GM19468 (cell line): Measurements from ENCODE around the gene RARS2.
"Not testable (repeated sequence)": the region's sequence is repeated elsewhere in the genome, so short reads cannot be mapped to it uniquely, and the experiment has no call there.

Source experiments
- ATAC-seq: cut with Tn5 transposase; IDR thresholded peaks from one replicate; pipeline ENCODE4 v1.9.1; 2021; ENCODE audit warnings: mild to moderate bottlenecking, moderate library complexity, moderate number of reproducible peaks; ENCODE audit not compliant: unreplicated experiment; ENCODE audit errors: extremely low read depth

The RARS2 gene

DNA sequence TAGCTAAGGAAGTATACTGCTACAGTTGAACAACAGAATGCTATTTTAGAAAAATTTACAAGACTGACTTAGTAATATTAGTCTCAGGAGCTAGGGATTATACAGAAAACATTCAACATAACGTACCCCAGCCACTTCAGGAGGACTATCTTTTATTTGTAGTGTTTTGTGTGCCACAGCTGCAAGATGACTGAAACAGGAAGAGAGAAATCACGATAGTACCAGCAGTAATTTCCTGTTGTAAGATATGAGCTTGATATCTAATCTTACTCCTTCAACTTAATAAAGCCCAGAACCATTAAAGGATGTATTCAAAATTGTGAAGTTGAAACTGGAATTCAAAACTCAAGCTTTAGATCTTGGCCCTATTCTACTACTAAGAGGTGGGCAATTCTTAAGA is 75.0 kb downstream of the RARS2 start:
- ATAC-seq, result no peak

DNA sequence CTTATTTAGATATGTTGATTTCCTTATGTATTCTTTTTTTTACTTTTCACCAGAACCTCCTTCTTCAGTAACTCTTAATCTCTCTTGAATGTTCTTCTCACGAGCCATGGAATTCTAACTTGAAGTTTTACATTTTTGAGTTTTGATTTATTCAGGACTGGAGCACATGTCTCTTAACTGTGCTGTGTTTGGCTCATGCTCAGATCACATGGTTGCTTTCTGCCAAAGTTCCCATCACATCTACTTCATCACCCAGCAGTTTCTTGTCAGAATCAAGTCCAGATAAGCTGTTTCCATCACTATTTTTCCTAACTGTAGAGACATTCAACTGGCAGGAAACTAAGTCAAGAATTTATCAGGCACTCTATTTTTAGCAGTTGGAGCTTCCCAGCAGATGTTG is 85.3 kb downstream of the RARS2 start:
- no peak for ATAC-seq

DNA sequence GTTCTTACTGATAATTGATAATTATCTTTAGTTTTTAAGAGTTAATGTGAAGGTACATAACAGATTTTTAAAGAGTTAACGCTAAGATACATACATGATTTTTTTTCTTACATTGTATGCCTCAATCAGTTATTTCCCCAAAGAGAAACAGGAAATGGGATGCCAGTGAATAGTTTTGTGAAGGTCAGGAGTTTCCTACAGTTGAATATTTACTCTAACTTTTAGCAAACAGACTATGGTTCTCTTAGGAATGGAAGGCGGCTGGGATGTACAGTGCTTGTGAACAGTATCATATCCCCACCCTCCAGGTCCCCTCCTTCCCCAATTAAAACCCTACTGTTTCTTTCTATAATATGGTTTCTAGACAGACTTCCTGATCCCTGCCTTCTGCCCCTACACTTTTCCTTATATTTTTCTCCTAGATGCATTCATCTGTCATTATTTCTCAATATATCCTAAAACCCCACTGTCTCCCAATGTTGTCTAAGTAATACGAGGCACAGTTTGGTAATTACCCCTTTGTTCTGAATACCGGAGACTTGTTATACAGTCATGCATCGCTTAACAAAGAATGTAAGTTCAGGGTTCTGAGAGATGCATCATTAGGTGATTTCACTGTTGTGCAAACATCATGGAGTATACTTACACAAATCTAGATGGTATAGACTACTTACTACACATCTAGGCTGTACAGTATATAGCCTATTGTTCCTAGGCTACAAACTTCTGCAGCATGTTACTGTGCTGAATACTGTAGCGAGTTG is 87.8 kb downstream of the RARS2 start:
- ATAC-seq, result no peak

DNA sequence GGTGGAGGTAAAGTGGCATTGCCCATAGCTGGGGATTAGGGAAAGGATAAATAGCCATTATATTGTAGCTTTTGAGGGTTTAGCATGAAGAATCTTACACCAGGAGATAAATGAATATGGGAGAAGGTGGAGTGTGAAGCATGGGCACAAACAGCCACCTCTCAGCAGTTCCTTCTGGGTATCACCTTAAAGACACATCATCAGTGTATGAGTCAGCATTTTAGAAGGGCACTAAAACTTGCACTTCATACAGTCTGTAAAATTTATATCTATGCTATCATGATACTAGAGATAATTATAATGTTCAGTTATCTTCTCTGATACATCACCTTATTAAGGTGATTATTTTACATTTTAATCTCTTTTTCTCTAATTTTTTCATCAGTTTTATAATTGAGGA is 91.7 kb downstream of the RARS2 start:
- ATAC-seq, result no peak

DNA sequence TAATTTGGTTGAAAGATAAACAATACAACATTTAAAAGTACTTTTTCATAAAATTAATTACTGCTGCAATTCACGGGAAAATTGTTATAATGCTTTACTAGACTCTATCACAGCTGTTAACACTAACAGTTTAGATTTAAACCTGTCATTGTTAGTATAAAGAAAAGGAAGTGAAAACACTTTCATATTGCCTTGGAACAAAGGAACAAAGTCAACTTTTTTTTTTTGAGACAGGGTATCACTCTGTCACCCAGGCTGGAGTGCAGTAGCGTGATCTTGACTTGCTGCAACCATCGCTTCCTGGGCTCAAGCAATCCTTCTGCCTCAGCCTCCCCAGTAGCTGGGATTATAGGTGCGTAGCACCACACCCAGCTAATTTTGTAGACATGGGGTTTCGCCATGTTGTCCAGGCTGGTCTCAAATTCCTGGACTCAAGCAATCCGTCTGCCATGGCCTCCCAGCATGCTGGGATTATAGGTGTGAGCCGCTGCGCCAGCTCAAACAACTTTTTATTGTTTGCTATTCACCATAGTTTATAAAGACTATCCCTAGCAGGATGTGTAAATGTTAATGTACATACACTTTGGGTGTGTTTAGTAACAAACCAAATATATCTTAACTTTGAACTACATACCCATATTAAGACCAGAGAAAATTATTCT is 94.9 kb downstream of the RARS2 start:
- no peak for ATAC-seq

DNA sequence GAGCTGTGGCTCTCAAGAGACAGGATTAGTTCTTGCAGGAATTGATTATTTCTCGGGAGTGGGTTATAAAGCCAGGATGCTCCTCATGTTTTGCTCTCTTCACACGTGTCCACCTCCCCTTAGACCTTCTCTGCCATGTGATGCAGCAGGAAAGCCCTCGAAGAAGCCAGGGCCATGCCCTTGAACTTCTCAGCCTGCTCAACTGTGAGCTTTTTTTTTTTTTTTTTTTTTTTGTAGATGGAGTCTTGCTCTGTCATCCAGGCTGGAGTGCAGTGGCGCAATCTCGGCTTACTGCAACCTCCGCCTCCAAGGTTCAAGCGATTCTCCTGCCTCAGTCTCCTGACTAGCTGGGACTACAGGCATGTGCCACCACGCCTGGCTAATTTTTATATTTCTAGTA is 100.5 kb downstream of the RARS2 start:
- not testable (repeated sequence) for ATAC-seq

DNA sequence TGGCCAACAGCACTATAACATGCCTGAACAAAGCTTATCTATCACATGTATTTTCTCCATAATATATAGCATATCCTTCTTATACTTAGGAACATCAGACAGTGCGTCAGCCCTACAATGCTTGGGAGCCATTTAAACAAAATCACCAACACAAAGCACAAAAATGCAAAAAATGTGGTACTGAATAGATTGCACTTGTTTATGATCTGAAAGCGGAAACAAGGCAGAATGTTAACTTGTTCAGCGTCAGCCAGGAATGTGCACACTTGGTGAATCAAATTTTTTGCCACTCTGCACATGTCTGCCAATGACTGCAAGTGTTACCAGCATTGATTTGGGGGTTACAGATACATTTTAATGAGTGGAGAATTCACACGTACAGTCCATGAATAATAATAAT is 102.2 kb downstream of the RARS2 start:
- ATAC-seq, result no peak

DNA sequence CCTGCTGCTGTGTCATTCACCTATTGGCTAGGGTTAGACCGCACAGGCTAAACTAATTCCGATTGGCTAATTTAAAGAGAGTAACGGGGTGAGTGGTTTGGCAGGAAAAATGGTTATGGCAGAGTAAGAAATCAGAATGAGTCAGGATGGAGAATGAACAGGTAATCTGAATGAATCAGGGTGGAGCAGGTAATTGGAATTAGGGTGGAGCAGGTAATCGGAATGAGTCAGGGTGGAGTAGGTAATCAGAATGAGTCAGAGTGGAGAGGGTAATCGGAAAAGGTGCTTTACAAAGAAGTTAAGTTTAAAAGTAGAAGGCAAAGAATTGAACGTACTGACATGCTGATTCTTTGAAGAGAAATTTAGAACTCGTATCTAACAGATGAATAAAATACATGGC is 105.3 kb downstream of the RARS2 start:
- no peak for ATAC-seq

DNA sequence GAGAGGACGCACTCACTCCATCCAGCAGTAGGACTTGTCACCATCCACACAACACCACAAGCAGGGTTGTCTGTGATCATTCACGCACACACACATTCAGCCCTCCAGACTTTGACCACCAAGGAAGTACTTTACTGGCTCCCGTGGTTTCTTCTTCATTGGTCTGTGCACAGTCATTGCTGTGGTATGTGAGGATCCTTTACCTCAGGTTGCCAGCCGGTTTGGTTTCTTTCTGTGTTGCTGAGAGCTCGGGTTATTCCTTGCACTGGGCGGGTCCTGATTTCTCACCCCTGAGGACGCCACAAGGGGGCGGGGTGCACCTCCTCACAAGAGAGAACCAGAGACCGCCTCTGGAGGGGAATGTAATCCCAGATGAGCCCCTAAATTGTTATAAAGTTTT is 105.9 kb downstream of the RARS2 start:
- no peak for ATAC-seq

DNA sequence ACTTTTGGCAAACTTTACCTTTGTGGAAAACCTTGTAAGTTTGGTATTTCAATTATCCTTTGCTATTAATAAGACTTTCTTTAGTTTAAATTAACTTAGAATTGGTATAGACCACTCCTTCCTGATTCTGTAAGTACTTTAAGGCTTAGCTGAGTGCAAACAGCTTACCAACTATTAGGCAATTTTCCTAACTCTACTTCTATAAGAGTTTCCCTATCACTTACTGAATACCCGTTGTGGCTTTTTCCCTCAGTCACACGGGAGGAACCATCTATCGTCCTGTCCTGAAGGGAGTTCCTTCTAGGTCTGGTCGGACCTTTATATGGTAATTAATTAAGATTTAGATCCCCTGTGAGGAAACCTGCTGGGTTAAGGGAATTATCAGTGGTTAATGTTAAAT is 107.4 kb downstream of the RARS2 start:
- ATAC-seq, result no peak

DNA sequence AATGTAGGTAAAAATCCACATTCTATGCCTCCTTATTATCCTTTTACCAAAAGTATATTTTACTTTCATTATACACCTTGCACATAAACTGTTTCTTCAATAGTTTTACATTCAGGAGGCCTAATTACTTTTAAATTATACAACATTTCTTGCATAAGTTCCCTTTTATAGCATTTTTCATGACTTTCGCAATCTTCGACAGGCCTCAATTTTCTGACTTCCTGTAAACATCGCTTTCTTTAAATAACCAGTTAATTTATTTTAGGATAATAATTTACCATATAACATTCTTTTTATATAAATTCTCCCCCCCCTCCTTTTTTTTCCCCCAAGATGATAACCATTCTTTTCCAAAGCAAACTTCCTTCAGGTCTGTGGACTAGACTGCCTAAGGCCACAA is 107.9 kb downstream of the RARS2 start:
- ATAC-seq, result no peak

DNA sequence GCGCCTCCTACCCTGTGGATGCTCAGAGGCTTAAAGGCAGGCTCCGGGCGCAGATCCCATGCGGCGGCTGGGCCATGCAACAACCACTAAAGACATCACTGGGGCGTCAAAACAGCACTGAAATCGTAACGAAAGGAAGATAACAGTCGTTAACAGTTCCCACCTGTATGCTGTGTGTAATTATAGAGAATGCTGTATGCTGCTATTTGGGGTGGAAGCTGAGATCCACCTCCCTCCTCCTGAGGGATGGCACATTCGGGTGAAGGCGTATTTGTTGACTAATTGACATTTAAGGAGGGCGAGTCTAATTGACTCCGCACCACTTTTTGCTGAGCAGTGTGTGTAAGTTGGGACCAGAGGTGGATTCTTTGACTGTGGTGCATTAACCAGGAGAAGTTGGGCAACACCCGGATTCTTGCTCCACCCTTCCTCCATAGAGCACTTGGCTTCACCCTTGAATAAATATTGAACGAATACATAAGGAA is 116.3 kb downstream of the RARS2 start:
- ATAC-seq, result peak; percentile 43

DNA sequence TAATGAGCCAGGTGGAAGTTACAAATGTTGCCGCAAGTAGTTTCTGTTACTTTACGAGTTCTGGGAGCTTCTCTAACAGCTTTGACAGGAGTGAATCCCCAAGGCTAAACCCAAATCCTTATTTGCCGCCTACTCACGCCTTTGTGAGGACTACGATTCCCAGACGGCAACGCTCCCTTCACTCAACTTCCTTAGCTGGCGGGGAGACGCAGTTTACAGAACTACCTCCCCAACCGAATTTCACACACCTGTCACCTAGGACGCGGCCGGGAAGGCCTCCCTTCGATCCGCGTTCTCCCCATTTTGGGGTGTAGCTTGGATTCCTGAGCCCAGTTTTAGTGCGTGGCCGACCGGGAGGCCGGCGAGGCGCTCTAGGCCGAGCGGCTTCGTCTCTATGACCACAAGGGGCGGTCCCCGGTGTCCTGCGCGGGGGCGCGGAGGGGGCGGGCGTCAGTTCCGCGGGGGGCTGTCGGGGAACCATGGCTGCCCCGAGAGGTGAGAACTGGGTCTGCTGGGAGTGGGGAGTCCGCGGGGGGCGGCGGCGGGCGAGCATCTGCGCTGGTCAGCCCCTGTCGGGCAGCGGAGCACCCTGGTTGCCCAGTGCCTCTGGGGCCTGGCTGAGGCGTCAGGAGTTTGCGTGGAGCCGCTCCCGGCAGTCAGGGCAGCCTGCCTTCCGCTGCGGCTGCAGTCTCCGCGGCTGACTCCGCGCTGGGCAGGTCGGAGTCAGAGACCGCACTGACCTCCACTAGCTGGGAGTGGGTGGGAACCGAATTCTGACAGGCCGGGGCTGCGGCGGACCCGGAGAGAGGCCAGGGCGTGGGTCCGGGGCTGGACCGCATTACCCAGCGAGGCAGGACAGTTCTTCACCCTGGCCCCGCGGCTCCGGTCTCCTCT is 117.0 kb downstream of the RARS2 start, which contains the start of gene SLC35A1:
Gene SLC35A1, plus strand, starts transcription at position 450 of the 894 bp plus-strand sequence. Its CDS starts 30 bp downstream, at position 480.
- ATAC-seq, result peak; percentile 96

DNA sequence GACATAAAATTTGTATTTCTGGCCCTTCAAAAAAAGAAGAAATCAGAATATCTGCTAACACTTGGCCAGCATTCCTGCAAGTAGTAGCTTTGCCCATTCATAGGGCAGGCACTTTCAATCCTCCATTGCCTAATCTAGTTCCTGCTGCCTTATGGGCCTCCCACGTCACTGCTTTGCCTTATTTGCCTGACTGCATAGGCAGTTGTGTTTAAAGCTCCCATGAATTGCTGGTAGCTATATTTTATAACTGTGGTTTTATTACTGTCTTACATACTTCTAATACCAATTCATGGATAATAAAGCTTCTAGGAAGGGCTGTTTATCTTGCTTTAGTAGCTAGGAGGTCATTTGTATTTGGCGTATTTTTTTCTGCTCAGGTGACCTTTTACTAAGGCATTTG is 124.7 kb downstream of the RARS2 start:
- no peak for ATAC-seq
